Keratinocyte (primary cell): ENCODE results near the gene CARD11. TPM values are rescaled to one million over a fixed set of nuclear protein-coding genes. Genes with fewer than 3 reads are reported as not detected.
A peak's percentile ranks its signal among the peaks of the same experiment; 100 is the strongest.

Experiments used
- DNase-seq: peaks from one replicate; pipeline ENCODE4 v3.0.0-alpha.2; 2011; ENCODE audit warnings: low read depth, missing footprints, low spot score
- FAIRE-seq: peaks from 2 replicates; lab custom pipeline; 2011; peaks lifted over from hg19 to GRCh38; lab: Jason Lieb, UNC
- H2AFZ ChIP-seq: 2 replicates; pipeline ENCODE4 v1.6.0; 2012; ENCODE audit warnings: low read length, control low read depth, inconsistent platforms; ENCODE audit not compliant: control insufficient read depth
- H3K27ac ChIP-seq: 2 replicates; pipeline ENCODE4 v1.5.1; 2011; ENCODE audit warnings: low read length; ENCODE audit not compliant: control insufficient read depth, insufficient read depth
- H3K27me3 ChIP-seq: 3 replicates; pipeline ENCODE4 v1.6.0; 2011; ENCODE audit warnings: low read length; ENCODE audit not compliant: control insufficient read depth, insufficient read depth; ENCODE audit errors: extremely low read depth
- H3K36me3 ChIP-seq, 2 experiments: 2 replicates in 1 of 2; 3 replicates in 1 of 2; pipeline ENCODE4 v1.5.1; 2011; ENCODE audit warnings: low read length in 2 of 2, mild to moderate bottlenecking in 1 of 2; ENCODE audit not compliant: control insufficient read depth in 2 of 2, insufficient read depth in 2 of 2; ENCODE audit errors: extremely low read depth in 1 of 2
- H3K4me1 ChIP-seq: 3 replicates; pipeline ENCODE4 v1.5.1; 2011; ENCODE audit warnings: low read length; ENCODE audit not compliant: control insufficient read depth, insufficient read depth; ENCODE audit errors: extremely low read depth
- H3K4me2 ChIP-seq: 3 replicates; pipeline ENCODE4 v1.6.0; 2011; ENCODE audit warnings: low read depth, low read length; ENCODE audit not compliant: control insufficient read depth, insufficient read depth; ENCODE audit errors: extremely low read depth
- H3K4me3 ChIP-seq, 3 experiments: fragments of 200-600 bp in 1 of 3; sonication (generic) in 1 of 3; 2 replicates in 2 of 3; 3 replicates in 1 of 3; pipeline ENCODE4 v1.5.1; 2011 to 2016; ENCODE audit warnings: low read length in 3 of 3, mild to moderate bottlenecking in 3 of 3, control low read depth in 2 of 3, inconsistent platforms in 1 of 3, low read depth in 1 of 3, mixed read lengths in 1 of 3, mixed run types in 1 of 3, moderate library complexity in 1 of 3; ENCODE audit not compliant: control insufficient read depth in 2 of 3, insufficient read depth in 2 of 3; ENCODE audit errors: extremely low read depth in 1 of 3
- H3K79me2 ChIP-seq: 2 replicates; pipeline ENCODE4 v1.6.0; 2012; ENCODE audit warnings: low read length; ENCODE audit not compliant: control insufficient read depth, insufficient read depth
- H3K9ac ChIP-seq: 3 replicates; pipeline ENCODE4 v1.6.0; 2011; ENCODE audit warnings: low read length; ENCODE audit not compliant: control insufficient read depth, insufficient read depth; ENCODE audit errors: extremely low read depth
- H3K9me1 ChIP-seq: 3 replicates; pipeline ENCODE4 v1.6.0; 2011; ENCODE audit warnings: low read length; ENCODE audit not compliant: control insufficient read depth, insufficient read depth; ENCODE audit errors: extremely low read depth
- H3K9me3 ChIP-seq: 2 replicates; pipeline ENCODE4 v1.5.1; 2012; ENCODE audit warnings: low read depth, low read length; ENCODE audit not compliant: control insufficient read depth
- H4K20me1 ChIP-seq: 3 replicates; pipeline ENCODE4 v1.6.0; 2011; ENCODE audit warnings: low read length; ENCODE audit not compliant: control insufficient read depth, insufficient read depth; ENCODE audit errors: extremely low read depth
- EZH2 ChIP-seq: IDR thresholded peaks from one replicate; pipeline ENCODE4 v1.6.1; 2012; ENCODE audit warnings: inconsistent platforms, mild to moderate bottlenecking, low read length, moderate library complexity
- dilution Hi-C: fragments of 300-500 bp; cut with MboI; formaldehyde crosslinking; loops from one replicate; pipeline ENCODE4 v1.7.0; 2020; ENCODE audit warnings: low sequenced_read_pairs; ENCODE audit not compliant: extremely low pct_ligation_motif_present
- polyA plus RNA-seq, 5 experiments: library from polyadenylated mRNA; depleted of rRNA in 3 of 5; stranded (reverse) in 3 of 5; stranded (forward) in 1 of 5; unstranded in 1 of 5; fragments of >200 nt; gene quantifications; 1 replicate in 1 of 5; 2 replicates in 3 of 5; 3 replicates in 1 of 5; pipeline versions ENCODE4 v1.2.1 to v1.2.3, GENCODE V29; 2011 to 2012; ENCODE audit warnings: missing spikeins in 2 of 5, low read depth in 1 of 5, low replicate concordance in 1 of 5
- TF ChIP-seq, protein P1 (sequence below), 3 experiments: IDR thresholded peaks in 1 of 3; conservative IDR thresholded peaks in 1 of 3; optimal IDR thresholded peaks in 1 of 3; 2 replicates in 2 of 3; 3 replicates in 1 of 3; pipeline versions ENCODE3 to v1.5.1; 2011; ENCODE audit warnings: low read length in 3 of 3, mild to moderate bottlenecking in 3 of 3, moderate library complexity in 2 of 3, control low read depth in 1 of 3, inconsistent platforms in 1 of 3; ENCODE audit not compliant: insufficient read depth in 2 of 3; ENCODE audit errors: extremely low read depth in 1 of 3

CARD11 gene
- polyA plus RNA-seq, 1 donor (not counting 4 experiments of a cell fraction or from before 2014, with no cell fraction given) = 4.3 TPM

DNA sequence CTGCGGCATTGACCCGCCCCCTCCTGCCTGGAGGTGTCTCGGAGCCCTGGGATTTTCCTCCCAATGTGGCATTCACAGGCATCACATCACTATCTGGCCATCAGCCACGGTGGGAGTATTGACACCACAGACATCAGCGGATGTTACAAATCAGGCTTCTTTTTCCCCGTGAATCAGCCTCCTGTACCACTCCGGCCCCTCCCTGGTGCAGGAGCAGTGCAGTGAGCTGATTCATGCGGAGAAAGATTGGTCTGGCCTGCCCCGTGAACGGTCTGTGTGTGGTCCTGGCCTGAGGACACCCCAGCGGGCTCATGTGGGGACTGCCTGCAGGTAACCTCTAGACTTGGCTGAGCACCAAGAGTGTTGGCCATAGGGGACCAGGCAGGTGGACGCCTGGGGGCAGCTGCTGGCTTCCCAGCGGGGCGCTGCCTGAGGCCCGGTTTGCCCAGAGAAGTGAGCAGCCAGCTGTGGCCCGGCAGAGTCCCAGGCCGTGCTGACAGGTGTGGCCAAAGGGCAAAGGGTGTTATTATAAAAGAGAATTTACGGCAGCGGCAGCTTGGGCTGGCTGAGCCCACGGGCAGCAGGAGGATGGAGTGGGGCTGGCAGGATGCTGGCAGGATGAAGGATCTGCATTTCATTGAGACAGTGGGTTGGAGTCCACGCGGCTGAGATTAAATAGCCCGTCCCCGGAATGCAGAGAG, 167.5 kb downstream of the CARD11 start:
- peaks cover 27% of the 10 kb centered on the region for H3K4me1 ChIP-seq
- dilution Hi-C loops = no loop called here
- H3K27me3 ChIP-seq = no peaks in the 10 kb centered on the region
- peak overlapping the region; percentile 45 for H3K4me2 ChIP-seq
- peak overlapping the region; percentile 50 for H3K9ac ChIP-seq
- H3K4me3 ChIP-seq = no peak overlapping the region
- peak overlapping the region; percentile 60 for H3K27ac ChIP-seq
- no peak for TF ChIP-seq EZH2
- TF ChIP-seq, protein P1, sequence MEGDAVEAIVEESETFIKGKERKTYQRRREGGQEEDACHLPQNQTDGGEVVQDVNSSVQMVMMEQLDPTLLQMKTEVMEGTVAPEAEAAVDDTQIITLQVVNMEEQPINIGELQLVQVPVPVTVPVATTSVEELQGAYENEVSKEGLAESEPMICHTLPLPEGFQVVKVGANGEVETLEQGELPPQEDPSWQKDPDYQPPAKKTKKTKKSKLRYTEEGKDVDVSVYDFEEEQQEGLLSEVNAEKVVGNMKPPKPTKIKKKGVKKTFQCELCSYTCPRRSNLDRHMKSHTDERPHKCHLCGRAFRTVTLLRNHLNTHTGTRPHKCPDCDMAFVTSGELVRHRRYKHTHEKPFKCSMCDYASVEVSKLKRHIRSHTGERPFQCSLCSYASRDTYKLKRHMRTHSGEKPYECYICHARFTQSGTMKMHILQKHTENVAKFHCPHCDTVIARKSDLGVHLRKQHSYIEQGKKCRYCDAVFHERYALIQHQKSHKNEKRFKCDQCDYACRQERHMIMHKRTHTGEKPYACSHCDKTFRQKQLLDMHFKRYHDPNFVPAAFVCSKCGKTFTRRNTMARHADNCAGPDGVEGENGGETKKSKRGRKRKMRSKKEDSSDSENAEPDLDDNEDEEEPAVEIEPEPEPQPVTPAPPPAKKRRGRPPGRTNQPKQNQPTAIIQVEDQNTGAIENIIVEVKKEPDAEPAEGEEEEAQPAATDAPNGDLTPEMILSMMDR (optimal IDR thresholded peaks at IDR 0.05 in 1 of 3, IDR thresholded peaks at IDR 0.05 in 1 of 3, conservative IDR thresholded peaks at IDR 0.05 in 1 of 3; ENCODE audit: extremely low read depth in 1 of 3, insufficient read depth in 2 of 3, low read length in 3 of 3) = no peak
- H2AFZ ChIP-seq = peak overlapping the region; percentile 46
- H3K9me1 ChIP-seq = no peaks in the 10 kb centered on the region
- H4K20me1 ChIP-seq = no peaks in the 10 kb centered on the region
- H3K79me2 ChIP-seq = no peaks in the 10 kb centered on the region
- DNase-seq (peak; percentile 72), FAIRE-seq (peak; percentile 98)
- H3K36me3 ChIP-seq = no peaks in the 10 kb centered on the region
- no peaks in the 10 kb centered on the region for H3K9me3 ChIP-seq

DNA sequence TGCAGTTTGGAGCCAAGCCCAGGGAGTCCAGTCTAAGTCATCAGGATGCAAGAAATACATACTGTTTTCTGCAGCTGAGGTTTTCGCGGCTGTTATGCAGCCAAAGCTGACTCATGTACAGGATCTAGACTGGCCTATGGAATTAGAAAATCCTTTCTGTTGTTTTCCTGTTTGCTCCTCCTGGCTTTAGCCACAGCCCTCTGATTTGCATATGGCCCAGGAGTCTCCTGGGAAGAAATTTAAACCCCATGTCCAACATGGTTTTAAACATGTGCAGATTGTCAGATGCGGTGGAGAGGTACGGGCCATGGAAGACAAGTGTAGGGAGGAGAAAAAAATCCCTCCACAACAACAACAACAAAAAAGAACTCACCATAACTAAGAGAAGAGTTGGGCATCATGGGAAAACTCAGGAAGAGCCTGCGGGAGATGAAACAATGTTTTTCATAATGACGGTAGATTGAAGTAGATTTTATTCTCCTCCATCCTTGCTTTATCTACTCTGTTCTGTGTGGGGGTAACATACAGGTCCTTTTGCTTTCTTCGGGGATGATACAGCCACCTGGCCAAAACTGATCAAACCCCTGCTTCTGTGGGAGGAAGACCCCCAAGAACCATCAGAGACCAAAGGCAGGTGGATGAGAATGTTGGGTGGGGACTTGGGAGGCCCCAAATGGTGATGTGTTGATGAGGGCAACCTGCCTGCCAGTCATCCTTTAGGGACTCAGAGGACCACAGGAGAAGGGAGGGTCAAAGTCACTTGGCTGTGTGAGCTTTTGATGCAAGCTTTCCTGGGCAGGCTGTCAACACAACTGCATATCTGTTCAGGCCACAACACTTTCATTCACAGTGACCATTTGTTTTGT, 169.7 kb downstream of the CARD11 start:
- peak overlapping the region; percentile 83 for H3K9ac ChIP-seq
- no peaks in the 10 kb centered on the region for H3K36me3 ChIP-seq
- H3K9me1 ChIP-seq = no peaks in the 10 kb centered on the region
- H4K20me1 ChIP-seq = no peaks in the 10 kb centered on the region
- no peaks in the 10 kb centered on the region for H3K9me3 ChIP-seq
- dilution Hi-C loops = no loop called here
- peak; percentile 95 for DNase-seq
- peaks cover 31% of the 10 kb centered on the region for H3K4me1 ChIP-seq
- TF ChIP-seq EZH2 = no peak
- TF ChIP-seq, protein P1 (optimal IDR thresholded peaks at IDR 0.05 in 1 of 3, IDR thresholded peaks at IDR 0.05 in 1 of 3, conservative IDR thresholded peaks at IDR 0.05 in 1 of 3; ENCODE audit: extremely low read depth in 1 of 3, insufficient read depth in 2 of 3, low read length in 3 of 3) = no peak
- H3K27ac ChIP-seq = peak overlapping the region; percentile 99
- H3K4me2 ChIP-seq = peak overlapping the region; percentile 27
- no peak overlapping the region for H3K4me3 ChIP-seq
- H2AFZ ChIP-seq = no peak overlapping the region
- H3K79me2 ChIP-seq = no peaks in the 10 kb centered on the region
- no peaks in the 10 kb centered on the region for H3K27me3 ChIP-seq
- FAIRE-seq = peak; percentile 96
